T-helper 22 cell (primary cell): ENCODE measurements around the gene C2orf78.
"Not testable (repeated sequence)": the region's sequence is repeated elsewhere in the genome, so short reads cannot be mapped to it uniquely, and the experiment has no call there.

Source experiments
- DNase-seq: peaks from one replicate; pipeline ENCODE4 v3.0.0-alpha.2; 2020; ENCODE audit warnings: low read depth

The C2orf78 gene, protein sequence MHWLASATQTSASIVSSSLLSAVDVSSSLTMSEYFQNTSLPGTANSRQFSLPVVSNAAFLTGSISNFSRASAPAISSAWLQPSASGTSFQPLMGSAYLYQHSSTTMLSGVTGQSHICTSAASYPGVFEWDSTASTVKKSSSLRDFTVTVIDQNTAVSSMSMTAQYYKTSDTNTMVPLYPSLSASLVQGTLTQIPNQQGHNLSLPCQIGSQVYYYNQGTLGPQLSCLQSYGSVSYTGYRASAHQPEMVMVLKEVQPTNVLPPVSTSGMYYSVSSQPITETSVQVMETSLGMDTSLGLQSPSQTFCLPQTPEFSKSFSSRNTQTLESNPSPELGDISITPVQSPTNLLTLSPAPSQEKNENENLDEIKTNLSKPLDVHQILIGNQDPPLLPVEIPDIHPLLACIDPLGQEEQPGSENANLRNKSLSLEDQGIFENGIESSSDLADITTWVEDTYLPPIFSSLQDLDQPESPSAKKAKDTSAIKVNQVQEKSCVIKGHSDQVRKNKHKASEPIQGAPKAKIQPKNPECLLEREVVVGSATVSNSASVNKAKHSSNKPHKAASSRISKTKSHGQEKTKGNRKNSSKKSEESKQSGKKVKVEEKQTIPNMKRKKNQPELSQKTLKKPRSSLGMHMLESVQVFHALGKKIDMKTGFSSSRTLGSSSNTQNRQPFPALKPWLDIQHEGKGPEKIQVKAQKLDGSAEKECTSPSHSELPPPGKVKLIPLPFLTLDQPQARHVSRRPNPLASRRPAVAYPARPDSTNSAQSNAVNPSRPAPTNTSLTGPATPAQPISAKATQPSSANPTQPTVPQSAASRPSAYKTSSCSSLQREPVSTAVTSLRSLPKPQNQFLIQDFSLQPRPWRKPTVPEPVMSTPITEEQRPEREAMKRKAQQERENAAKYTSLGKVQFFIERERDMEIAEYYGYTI

DNA sequence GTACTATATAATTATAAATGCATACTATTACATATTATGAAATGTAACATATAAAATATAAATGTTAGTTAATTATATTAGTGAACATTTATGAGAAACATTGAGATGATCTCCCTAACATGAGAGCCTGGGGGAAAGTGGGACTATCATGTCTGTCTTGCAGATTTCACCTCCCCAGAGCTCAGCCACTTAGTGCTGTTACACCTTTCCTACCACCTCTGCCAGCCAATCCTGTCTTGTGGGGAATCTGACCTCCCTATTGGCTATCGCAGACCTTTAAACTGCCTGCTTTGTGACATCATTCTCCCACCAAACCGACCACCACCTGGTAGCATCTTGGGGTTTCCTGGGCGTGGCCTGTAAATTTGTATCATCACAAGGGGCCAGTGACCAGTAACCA, at the start of gene C2orf78:
C2orf78 (plus strand) TSS at position 301 of the 400 bp plus-strand sequence. CDS start 127 bp downstream, outside the sequence.
- not testable (repeated sequence) for DNase-seq

DNA sequence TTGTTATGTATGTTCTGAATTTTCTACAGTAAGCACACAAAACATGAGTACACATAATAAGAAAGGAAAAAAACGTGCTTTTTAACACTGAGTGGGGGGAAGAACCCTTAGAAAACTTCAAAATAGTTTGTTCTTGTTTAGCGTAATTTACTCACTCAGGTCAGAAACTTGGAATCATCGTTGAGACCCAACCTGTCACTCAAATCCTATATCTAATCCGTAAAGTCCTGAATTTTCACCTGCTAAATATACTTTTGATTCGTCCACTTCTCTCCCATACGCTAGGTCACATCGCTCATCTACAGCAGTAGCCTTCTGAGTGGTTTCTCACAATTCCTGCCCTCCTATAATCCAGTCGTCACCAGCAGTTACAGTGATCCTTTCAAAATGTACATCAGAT, 47.6 kb upstream of the C2orf78 start:
- DNase-seq = no peak

DNA sequence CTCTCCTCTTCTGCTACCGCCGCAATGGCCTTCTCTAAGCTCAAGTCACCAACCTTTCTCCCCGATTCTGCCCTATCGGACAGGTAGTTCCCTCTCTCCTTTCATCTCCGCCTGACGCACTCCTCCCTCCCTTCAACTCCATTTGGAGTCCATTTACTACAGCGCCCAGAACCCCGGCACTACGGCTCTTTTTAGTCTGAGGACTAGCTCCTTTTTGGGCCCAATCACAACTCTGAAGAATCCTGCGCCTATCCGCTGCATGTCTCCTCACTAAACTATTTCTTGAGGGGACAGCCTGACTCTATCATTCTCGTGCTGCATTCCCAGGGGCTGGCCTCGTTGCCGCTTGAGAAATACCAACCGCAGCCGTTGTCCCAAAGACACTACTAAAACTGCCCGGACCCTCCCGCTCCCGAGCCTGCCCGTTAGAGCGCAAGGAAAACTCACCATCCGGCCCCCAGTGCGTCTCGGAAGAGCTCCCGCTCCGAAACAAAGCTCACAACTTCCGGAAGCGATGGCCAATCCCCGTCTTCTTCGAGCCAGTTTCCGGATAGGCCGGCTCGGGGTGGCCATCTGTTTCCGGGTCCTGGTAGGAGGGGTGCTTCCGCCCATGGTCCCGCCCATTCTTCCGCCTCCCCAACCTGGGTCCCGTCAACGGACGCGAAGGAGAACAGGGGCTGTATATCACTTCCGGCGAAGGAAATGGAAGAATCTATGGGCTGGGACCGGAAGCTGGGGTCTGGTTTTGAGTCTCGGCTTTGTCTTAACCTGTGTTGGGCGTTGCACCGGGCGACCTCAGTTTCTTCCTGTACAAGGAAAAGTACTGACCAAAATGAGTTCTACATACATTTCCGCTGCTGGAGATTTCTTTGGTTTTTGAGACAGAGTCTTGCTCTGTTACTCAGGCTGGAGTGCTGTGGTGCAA, 46.9 kb upstream of the C2orf78 start, which contains the start of gene TPRKB:
TPRKB (minus strand) TSS at position 491 of the 925 bp plus-strand sequence. CDS start 2,776 bp downstream, outside the sequence.
- peak; percentile 89 for DNase-seq

DNA sequence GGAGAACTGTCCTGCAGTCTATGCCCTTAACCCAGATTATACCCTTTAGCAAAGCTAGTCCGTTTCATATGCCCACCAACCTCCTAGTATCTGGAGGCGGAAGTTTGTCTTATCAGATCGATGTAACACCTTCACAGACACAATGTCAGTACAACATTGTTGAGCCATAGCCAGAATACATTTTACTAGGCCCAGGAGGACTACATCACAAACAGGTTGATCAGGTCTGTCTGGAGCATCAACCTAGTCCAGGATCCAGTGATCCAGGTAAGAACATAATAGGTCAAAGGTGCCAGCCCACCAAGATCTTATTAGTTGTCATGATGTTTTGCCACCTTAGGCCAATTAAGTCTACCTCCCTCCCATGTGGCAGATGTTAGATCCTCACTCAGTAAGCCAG, 44.9 kb upstream of the C2orf78 start:
- no peak for DNase-seq

DNA sequence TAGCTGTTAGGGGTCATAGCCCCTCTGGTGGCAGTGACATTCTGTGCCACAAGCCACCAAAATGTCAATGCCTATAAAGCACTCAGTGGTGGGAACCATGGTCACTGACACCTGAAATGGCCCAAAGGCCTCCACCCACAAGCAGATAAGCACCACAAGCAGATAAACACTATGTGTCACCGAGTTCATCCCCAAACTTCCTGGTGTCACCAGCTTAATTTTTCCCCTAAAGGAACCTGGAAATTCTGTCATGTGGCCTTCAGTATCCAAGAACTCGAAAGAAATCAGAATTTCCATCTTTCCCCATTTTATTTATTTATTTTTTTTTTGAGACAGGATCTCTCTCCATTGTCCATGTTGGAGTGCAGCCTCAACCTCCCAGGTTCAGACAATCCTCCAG, 43.2 kb upstream of the C2orf78 start:
- DNase-seq = no peak

DNA sequence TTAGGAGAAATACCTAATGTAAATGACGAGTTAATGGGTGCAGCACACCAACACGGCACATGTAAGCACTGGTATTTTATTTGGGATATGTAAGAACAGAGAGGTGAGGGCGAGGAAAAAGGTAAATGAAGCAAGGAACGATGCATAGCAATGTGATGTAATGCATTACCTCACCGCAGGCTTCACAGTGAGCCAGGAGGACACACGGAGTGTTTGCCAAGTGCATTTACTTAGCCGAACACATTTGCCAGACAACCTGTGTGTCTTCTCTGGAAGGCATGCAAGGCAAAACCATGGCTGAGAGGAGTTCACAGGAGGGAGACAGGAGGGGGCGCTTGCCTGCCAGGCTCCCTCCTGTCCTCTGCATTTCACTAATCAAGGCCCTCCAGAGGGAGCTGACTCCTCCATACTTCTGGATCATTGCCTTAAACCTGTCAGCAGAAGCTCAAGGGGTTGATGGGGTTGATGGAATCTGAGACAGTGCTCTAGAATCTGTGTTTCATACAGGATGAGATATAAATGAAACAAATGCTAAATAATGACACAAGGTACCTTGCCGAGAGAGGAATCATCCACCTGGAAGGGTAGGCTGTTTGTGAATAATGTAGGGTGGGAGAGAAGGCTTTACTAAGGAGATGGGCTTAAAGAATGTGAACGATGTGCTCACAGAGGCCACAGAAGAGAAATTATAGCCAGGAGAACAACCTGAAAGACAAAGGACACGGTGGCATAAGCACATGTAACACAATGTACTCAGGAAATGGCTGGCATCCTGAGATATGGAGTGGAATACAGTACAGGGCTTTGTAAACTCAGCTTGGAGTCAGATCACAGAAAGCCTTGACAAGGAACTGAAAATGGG, 37.7 kb upstream of the C2orf78 start:
- DNase-seq = no peak

DNA sequence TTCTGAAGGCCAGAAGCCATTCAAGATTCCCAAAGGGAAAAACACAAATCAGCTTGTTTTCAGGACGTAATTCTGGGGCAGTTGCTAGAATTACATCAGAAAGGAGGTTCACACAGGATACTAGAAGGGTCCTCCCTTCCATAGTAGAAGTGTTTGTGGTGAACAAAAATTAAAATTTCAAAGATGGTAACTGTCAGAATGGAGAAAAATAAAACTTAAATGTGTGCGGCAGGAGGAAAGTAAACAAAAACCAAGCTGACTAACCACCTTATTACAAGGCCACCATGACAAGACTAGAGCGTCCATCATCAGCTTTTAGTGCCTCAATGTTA, 37.1 kb upstream of the C2orf78 start:
- DNase-seq = no peak

DNA sequence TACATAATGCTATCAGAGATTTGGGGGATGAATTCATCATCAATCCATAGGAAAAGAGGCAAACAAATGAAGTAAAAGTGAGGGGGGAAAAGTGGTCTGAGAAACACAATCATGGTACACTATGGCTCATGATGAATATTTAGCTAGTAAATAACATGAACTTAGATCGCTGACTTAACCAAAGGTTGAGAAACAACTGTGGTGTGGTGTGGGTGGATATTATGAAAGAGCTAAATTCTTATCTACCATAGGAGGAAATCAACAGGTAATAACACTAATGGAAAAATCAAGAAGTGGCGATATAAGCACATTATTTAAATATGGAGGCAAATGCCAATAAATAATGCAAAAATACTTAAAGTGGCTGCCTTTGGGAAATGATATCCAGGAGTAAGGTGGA, 34.7 kb upstream of the C2orf78 start:
- no peak for DNase-seq

DNA sequence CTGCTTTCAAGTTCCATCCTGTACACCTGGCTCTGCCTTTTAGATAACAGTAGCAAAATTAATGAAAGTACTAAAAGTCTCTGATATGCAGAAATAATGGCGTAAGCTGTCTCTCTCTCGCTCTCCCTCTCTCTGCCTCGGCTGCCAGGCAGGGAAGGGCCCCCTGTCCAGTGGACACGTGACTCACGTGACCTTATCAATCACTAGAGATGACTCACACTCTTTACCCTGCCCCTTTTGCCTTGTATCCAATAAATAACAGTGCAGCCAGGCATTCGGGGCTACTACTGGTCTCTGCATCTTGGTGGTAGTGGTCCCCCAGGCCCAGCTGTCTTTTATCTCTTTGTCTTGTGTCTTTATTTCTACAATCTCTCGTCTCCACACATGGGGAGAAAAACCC, 29.7 kb upstream of the C2orf78 start:
- DNase-seq = not testable (repeated sequence)

DNA sequence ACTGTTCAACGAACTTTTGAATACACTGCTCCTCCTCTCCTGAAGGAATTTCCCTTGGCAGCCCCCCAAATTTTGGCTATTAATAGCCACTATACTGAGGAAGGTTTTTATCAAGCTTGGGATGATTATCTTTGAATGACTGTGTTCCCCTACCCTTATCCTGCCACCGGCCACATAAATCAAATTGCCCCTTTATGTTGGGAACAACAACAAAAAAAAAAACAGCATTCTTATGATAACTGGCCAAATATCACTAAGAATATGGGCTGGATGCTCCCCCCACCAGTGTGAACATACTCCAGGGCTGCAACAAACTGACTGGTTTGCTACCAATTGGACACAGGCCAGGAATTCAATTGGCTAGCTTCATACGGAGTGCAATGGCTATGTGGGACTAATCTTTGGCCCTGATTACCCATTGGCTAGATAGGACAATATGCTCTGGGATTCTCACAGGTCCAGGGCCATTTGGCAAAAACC, 24.7 kb upstream of the C2orf78 start:
- no peak for DNase-seq

DNA sequence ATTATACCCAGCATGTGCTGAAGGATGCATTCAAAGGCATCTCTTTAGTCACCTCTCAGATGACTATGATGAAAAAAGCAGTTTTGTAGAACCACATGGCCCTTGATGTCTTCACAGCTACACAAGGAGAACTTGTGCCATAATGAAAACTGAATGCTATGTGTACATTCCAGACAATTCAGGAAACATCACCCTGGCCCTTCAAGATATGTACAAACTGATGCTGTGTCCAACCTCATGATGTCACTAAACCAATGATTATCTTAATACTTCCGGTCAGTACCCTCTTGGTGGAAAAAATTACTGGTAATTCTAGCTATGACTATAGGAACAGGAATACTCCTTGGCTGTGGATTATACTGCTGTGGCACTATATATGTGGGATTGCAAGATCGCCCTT, 24.1 kb upstream of the C2orf78 start:
- DNase-seq = no peak

DNA sequence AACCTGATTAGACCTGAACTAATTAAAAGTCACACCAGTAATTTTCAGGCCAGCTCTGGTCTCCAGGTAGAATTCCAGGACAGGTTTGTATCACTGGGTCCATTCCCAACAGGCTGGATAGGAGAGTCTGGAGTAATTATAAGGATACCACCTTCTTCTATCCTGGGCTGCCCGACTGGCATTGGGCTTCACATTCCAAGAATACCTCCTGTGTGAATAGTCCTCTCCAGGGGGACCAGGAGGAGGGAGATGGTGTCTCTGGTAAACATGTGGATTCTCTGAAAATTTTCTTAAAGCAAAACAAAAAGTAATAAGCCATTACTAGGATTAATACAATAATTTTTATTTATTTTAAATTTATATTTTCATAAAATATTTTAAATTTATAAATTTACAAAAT, 21.4 kb upstream of the C2orf78 start:
- DNase-seq = no peak

DNA sequence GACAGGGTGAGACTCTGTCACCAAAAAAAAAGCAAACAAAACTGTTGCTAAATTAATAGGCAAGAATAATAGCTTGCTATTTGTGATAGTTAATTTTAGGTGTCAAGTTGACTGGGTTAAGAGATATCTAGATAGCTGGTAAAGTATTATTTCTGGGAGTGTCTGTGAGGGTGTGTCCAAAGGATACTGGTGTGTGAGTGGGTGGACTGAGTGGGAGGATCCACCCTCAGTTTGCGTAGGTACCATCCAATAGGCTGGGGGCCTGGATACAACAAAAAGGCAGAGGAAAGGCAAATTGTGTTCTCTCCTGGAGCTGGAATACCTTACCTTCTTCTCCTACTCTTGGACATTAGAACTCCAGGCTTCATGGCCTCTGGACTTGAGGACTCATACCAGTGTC, 19.0 kb upstream of the C2orf78 start:
- DNase-seq = no peak

DNA sequence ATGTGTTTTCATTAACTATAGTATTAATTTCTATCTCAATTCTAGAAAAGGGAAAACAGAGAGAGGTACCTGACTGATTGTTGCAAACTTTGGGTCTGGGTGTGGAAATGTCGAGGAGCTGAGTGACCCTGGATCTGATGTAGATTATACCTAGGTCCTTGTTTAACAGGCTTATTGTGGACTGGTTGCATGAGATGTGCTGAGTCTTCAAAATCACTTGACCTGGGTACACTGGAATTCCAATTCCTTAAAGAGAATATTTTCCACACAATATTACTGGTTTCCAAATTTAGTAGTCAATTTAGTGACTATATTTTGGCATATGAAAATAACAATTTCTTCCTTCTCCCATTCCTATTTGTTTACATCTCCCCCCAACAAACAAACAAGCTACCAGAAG, 17.6 kb upstream of the C2orf78 start:
- DNase-seq = no peak

DNA sequence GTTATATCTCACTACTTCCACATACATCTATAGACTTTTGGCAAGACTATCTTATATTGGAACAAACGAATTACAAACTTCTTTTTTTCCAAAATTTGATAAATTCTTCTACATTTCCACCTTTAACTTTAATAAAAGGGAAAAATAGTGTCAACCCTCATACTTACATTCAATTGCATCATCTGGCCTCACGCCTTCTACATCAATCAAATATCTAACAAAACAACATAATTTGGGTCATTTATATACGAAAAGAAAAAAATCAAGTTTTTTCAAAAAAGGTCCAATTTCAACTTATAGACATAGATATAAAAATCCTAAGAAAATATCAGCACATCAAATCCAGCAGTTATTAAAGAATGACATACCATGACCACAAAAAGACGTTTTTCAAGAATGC, 17.0 kb upstream of the C2orf78 start:
- no peak for DNase-seq

DNA sequence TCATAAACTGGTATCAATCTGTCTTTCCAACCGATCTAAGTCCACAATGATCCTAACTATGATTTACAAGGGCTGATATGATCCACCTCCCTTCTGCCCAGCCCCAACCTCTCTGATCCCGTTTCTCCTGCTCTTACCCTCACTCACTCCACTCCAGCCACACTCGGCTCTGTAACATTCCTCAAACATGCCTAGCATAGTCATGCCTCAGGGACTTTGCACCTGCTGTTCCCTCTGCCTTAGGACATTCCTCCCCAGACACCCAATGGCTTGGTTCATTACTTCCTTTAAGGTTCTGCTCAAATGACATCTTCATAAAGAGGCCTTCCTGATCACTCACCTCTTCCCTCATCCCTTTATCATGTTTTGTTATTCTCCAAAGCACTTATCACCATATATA, 13.3 kb upstream of the C2orf78 start:
- no peak for DNase-seq

DNA sequence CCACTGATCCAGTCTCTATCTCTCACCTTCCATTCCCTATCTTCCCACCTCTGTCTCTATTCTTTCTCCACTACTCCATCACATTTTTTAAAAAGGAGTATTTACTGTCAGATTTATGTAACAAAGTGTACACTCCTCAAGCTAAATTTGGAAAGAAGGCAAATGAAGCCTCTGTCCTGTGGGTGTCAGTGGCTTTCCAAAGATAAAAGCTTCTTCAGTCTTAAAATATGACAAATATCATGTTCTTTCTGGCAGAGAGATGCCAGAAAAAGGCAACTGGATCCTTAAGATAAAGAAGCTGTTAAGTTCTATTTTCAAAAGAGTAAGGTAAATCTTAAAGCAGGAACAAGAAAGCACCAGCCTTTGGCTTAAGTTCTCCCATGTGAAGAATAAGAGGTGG, 11.2 kb upstream of the C2orf78 start:
- no peak for DNase-seq

DNA sequence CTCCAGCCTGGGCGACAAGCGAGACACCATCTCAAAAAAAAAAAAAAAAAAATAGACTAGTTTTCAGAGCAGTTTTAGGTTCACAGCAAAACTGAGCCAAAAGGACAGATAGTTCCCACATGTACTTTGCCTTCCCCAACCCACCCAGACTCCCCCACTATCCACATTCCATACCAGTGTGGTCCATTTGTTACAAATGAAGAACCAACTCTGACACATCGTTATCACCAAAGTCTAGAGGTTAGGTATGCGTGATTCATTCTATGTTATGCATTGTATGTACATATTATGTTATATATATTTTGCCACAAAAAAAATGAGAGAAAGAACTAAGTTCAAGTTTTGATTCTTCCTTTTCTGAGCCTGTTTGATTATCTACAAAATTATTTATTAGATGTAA, 7.6 kb upstream of the C2orf78 start:
- no peak for DNase-seq

DNA sequence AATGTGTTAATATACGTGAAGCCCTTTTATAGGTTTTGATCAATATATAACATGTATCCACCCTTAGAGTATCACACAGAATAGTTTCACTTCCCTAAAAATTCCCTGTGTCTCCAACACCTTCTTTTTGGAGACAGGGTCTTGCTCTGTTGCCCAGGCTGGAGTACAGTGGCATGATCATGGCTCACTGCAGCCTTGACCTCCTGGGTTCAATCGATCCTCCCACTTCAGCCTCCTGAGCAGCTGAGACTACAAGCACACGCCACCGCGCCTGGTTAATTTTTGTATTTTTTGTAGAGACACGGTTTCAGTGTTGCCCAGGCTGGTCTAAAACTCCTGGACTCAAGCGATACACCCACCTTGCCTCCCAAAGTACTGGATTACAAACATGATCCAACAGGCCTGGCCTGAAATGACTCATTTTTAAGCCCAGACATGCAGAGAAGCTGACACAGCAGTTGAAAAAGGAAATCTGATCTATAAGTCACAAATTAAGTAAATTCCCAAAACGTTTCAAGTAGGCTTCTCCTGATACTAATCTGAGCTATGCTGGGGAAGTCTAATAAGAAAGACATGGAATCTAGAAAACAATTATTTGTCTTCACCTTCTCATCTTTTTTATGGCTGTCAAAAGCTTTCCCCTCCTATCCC, 7.0 kb upstream of the C2orf78 start:
- no peak for DNase-seq

DNA sequence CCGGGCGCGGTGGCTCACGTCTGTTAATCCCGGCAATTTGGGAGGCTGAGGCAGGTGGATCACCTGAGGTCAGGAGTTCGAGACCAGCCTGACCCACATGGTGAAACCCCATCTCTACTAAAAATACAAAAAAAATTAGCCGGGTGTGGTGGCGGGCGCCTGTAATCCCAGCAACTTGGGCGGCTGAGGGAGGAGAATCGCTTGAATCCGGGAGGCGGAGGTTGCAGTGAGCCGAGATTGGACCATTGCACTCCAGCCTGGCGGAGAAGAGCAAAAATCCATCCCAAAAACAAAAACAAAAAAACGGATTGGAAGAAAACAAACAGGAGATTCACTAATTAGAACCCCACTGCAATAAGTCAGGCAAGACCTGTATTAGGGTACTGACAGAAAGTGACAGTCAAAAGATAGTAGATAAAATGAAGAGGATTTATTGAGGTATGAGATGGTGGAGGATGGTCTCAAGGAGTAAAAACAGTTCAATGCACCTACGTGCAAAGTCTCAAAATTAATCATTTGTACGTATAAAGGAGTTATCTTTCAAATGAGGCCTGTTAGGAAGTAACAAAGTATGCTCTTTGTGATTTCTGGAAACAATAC, 5.0 kb upstream of the C2orf78 start:
- not testable (repeated sequence) for DNase-seq
